Mesendoderm (in vitro differentiated cells): Measurements from ENCODE around the gene EEF1AKMT3.
"Not testable (repeated sequence)": the region's sequence is repeated elsewhere in the genome, so short reads cannot be mapped to it uniquely, and the experiment has no call there.

ENCODE experiments used
- DNase-seq: peaks from one replicate; pipeline ENCODE4 v3.0.0; 2013
- H2AK5ac ChIP-seq: 2 replicates; pipeline ENCODE4 v1.6.1; 2013; ENCODE audit warnings: low read length, inconsistent platforms
- H2BK120ac ChIP-seq: 2 replicates; pipeline ENCODE4 v1.6.1; 2013; ENCODE audit warnings: low read depth, mild to moderate bottlenecking, low read length, moderate library complexity, mixed read lengths
- H2BK15ac ChIP-seq: replicated peaks from 2 replicates; pipeline ENCODE4 v1.6.1; 2013; ENCODE audit warnings: low read depth, mild to moderate bottlenecking, moderate library complexity
- H2BK5ac ChIP-seq: 2 replicates; pipeline ENCODE4 v1.6.1; 2013; ENCODE audit warnings: low read length, inconsistent platforms
- H3K18ac ChIP-seq: 2 replicates; pipeline ENCODE4 v1.6.1; 2013; ENCODE audit warnings: mild to moderate bottlenecking, low read length, mixed read lengths
- H3K23ac ChIP-seq: one replicate; pipeline ENCODE4 v1.6.1; 2013; ENCODE audit warnings: low read length
- H3K27ac ChIP-seq: 2 replicates; pipeline ENCODE4 v1.5.1; 2013; ENCODE audit warnings: low read depth, mild to moderate bottlenecking, inconsistent platforms, low read length, moderate library complexity
- H3K27me3 ChIP-seq: 2 replicates; pipeline ENCODE4 v1.6.1; 2013; ENCODE audit warnings: low read length, control low read depth, mild to moderate bottlenecking, inconsistent platforms; ENCODE audit not compliant: insufficient read depth, poor library complexity
- H3K36me3 ChIP-seq: 2 replicates; pipeline ENCODE4 v1.6.1; 2013; ENCODE audit warnings: low read length, inconsistent platforms; ENCODE audit not compliant: control insufficient read depth, insufficient read depth
- H3K4ac ChIP-seq: one replicate; pipeline ENCODE4 v1.6.1; 2013; ENCODE audit warnings: low read depth, mild to moderate bottlenecking, low read length, moderate library complexity
- H3K4me1 ChIP-seq: 2 replicates; pipeline ENCODE4 v1.6.1; 2013; ENCODE audit warnings: low read depth, low read length, inconsistent platforms; ENCODE audit not compliant: control insufficient read depth
- H3K4me2 ChIP-seq: 2 replicates; pipeline ENCODE4 v1.6.1; 2013; ENCODE audit warnings: low read length
- H3K4me3 ChIP-seq: 2 replicates; pipeline ENCODE4 v1.5.1; 2013; ENCODE audit warnings: mild to moderate bottlenecking, low read length
- H3K56ac ChIP-seq: one replicate; pipeline ENCODE4 v1.6.1; 2013; ENCODE audit warnings: low read length
- H3K79me1 ChIP-seq: 2 replicates; pipeline ENCODE4 v1.6.1; 2013; ENCODE audit warnings: low read length, inconsistent platforms
- H3K79me2 ChIP-seq: 2 replicates; pipeline ENCODE4 v1.6.1; 2013; ENCODE audit warnings: mild to moderate bottlenecking, low read length; ENCODE audit not compliant: control insufficient read depth, insufficient read depth
- H3K9ac ChIP-seq: 2 replicates; pipeline ENCODE4 v1.6.1; 2013; ENCODE audit warnings: low read length, inconsistent platforms
- H4K5ac ChIP-seq: one replicate; pipeline ENCODE4 v1.6.1; 2013; ENCODE audit warnings: low read length
- H4K8ac ChIP-seq: one replicate; pipeline ENCODE4 v1.6.1; 2013; ENCODE audit warnings: low read depth, mild to moderate bottlenecking, control low read depth, low read length, moderate library complexity
- WGBS: extraction: QIAGEN DNeasy Blood & Tissue Kit; methylation state at CpG from one replicate; pipeline ENCODE4 v1.1.7; 2013; ENCODE audit warnings: low lambda C conversion rate, missing lambda C conversion rate; ENCODE audit not compliant: insufficient coverage; ENCODE audit errors: extremely low coverage; 5-methylcytosine and 5-hydroxymethylcytosine counted together

The EEF1AKMT3 gene

DNA sequence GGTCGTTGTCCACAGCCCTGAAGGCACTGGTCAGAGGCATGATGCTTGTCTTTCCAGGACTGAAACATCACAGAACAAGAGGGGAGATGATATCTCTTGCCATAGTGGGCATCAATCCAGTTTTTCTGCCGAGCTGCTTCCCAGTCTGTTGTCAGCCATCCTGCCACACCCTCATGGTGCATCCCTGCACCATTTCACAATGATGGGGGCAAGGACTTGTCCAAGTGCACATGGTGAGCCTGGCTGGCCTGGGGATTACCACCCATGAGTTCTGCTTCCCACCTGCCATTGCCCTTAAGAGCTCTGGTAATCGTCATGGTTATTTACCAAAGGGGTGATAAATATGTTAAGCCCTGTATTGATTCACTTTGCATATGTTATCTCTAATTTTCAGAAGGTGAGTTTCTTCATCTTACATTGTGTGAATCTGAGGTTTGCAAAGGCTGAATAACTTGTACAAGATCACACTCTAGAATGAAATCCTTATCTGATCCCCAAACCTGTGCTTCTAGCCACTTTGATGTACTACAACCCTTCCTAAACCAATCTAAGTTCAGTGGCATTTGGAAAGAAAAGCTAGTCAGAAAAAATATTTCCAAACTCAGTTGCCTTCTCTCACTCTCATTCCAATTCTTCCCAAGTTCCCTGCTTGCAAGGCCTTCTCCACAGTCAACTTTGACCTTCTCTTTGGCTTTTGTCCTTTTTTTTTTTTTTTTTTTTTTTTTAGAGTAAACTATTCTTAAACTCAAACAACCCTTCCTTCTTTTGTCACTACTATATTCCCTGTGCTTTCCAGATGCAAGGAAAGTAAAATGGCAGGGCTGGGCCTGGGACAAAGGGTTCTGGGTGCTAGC is 43.8 kb downstream of the EEF1AKMT3 start:
- H3K9ac ChIP-seq, result no peak overlapping the region
- H2AK5ac ChIP-seq, result no peak overlapping the region
- H3K18ac ChIP-seq, result no peak overlapping the region
- H3K4me2 ChIP-seq, result no peak overlapping the region
- no peaks in the 10 kb centered on the region for H3K79me2 ChIP-seq
- H2BK15ac ChIP-seq, result no peak overlapping the region
- no peak for DNase-seq
- WGBS, result no CpG with 5 or more reads among the region's 3 CpGs
- no peak overlapping the region for H4K8ac ChIP-seq
- no peak overlapping the region for H3K4me3 ChIP-seq
- H4K5ac ChIP-seq, result no peak overlapping the region
- no peak overlapping the region for H2BK120ac ChIP-seq
- H3K56ac ChIP-seq, result no peak overlapping the region
- H3K36me3 ChIP-seq, result no peaks in the 10 kb centered on the region
- H3K23ac ChIP-seq, result no peak overlapping the region
- H3K27ac ChIP-seq, result no peak overlapping the region
- no peak overlapping the region for H2BK5ac ChIP-seq
- H3K4me1 ChIP-seq, result no peaks in the 10 kb centered on the region
- H3K79me1 ChIP-seq, result no peaks in the 10 kb centered on the region
- no peaks in the 10 kb centered on the region for H3K27me3 ChIP-seq
- no peak overlapping the region for H3K4ac ChIP-seq

DNA sequence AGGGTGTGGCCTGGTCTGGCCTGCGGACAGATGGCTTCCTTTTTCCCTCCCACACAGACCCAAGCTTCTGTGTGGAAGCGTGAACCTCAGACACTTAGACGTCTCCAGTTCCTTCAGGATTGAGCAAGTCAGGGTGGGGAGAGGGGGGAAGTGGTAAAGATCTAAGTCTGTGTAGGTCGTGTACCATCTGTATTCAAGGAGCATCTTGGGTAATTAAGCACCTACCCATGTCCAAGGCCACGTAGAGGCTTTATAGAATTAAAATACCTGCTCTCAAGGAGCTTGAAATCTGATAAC is 44.4 kb downstream of the EEF1AKMT3 start:
- H3K23ac ChIP-seq, result no peak overlapping the region
- no peak overlapping the region for H3K4me2 ChIP-seq
- H3K79me2 ChIP-seq, result no peaks in the 10 kb centered on the region
- no peak overlapping the region for H2BK5ac ChIP-seq
- H4K5ac ChIP-seq, result no peak overlapping the region
- H3K56ac ChIP-seq, result no peak overlapping the region
- no peak overlapping the region for H2AK5ac ChIP-seq
- H3K4ac ChIP-seq, result no peak overlapping the region
- H3K4me1 ChIP-seq, result no peaks in the 10 kb centered on the region
- no peak overlapping the region for H3K18ac ChIP-seq
- no peak overlapping the region for H2BK15ac ChIP-seq
- H4K8ac ChIP-seq, result no peak overlapping the region
- no peaks in the 10 kb centered on the region for H3K27me3 ChIP-seq
- no peak overlapping the region for H2BK120ac ChIP-seq
- no peak overlapping the region for H3K9ac ChIP-seq
- H3K79me1 ChIP-seq, result no peaks in the 10 kb centered on the region
- no CpG with 5 or more reads among the region's 5 CpGs for WGBS
- no peaks in the 10 kb centered on the region for H3K36me3 ChIP-seq
- no peak overlapping the region for H3K27ac ChIP-seq
- no peak for DNase-seq
- no peak overlapping the region for H3K4me3 ChIP-seq

DNA sequence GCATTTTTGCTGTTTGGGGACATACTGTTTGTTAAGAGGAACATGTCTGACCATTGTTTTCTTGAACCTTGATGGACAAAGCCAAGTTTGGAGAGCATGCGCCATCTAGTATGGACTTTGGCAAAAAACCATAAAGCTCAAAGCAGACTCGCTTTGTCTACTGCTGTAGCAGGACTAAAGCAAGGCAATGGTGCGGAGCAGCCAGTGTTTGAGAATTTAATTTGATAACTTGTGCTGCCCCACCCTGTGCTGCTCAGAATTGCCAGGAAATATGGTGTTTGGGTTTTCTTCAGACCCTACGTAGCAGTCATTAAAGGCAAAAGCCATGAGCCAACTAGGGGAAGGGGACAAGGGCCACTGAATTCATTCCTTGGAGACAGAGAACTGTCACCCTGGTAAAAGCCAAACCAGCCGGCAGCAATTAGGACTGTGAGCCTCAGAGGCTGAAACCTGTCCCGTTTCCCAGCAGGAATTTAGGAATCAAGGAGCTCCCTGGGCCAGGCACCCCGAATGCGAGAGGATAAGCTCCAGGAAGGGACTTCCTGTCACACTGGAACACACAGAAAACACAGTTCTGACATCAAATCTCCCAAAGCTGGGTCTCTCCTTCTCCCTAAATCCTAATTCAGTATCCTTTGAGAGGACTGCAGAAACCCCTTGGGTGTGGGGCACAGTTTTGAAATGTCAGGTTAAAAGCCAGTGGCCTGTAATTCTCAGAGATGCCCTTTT is 45.0 kb downstream of the EEF1AKMT3 start:
- H3K23ac ChIP-seq, result no peak overlapping the region
- DNase-seq, result no peak
- no peak overlapping the region for H2AK5ac ChIP-seq
- H3K18ac ChIP-seq, result no peak overlapping the region
- no peak overlapping the region for H2BK5ac ChIP-seq
- H3K4me3 ChIP-seq, result no peak overlapping the region
- H3K27ac ChIP-seq, result no peak overlapping the region
- H2BK15ac ChIP-seq, result no peak overlapping the region
- no peaks in the 10 kb centered on the region for H3K36me3 ChIP-seq
- H4K5ac ChIP-seq, result no peak overlapping the region
- no peaks in the 10 kb centered on the region for H3K27me3 ChIP-seq
- H3K4ac ChIP-seq, result no peak overlapping the region
- H3K9ac ChIP-seq, result no peak overlapping the region
- H3K79me1 ChIP-seq, result no peaks in the 10 kb centered on the region
- H4K8ac ChIP-seq, result no peak overlapping the region
- H3K56ac ChIP-seq, result no peak overlapping the region
- H3K4me1 ChIP-seq, result no peaks in the 10 kb centered on the region
- H3K79me2 ChIP-seq, result no peaks in the 10 kb centered on the region
- no CpG with 5 or more reads among the region's 8 CpGs for WGBS
- no peak overlapping the region for H3K4me2 ChIP-seq
- H2BK120ac ChIP-seq, result no peak overlapping the region

DNA sequence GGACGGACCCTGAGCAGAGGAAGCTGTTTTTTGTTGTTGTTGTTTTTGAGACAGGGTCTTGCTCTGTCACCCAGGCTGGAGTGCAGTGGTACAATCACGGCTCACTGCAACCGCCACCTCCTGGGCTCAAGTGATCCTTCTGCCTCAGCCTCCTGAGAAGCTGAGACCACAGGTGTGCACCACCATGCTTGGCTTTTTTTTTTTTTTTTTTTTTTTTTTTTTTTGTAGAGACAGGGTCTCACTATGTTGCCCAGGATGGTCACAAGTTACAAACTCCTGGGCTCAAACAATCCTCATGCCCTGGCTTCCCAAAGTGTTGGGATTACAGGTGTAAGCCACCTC is 45.5 kb downstream of the EEF1AKMT3 start:
- H4K8ac ChIP-seq, H2BK15ac ChIP-seq, H3K4me3 ChIP-seq, H3K56ac ChIP-seq, H2BK120ac ChIP-seq, H3K36me3 ChIP-seq, H3K79me1 ChIP-seq, H3K27ac ChIP-seq, H3K79me2 ChIP-seq, H3K4me1 ChIP-seq, H2BK5ac ChIP-seq, H3K23ac ChIP-seq, H3K4ac ChIP-seq, H3K9ac ChIP-seq, H3K27me3 ChIP-seq, H2AK5ac ChIP-seq, H4K5ac ChIP-seq, H3K18ac ChIP-seq, DNase-seq, H3K4me2 ChIP-seq: not testable (repeated sequence)
- WGBS, result no CpG with 5 or more reads among the region's 3 CpGs

DNA sequence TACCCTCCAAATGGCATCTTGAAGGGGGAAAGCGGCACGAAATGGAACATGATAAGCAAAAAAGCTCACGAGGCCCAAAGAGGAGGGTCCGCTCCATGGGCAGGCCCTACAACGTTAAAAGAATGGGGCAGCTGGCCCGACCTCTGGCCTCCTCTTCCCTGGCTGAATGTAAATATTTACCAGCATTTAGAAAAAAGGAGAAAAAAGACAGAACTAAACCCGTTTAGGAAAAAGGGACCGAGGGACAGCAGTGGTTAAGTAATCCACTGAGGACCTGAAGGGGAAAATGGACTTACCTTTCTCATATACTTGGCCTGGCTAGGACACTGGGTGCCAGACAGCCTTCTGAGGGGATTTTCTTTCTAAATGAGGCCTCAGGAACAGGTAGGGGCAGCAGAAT is 47.7 kb downstream of the EEF1AKMT3 start:
- not testable (repeated sequence) for H4K5ac ChIP-seq, H3K27ac ChIP-seq, H3K18ac ChIP-seq, H3K56ac ChIP-seq, H2BK5ac ChIP-seq, H3K79me1 ChIP-seq, H3K27me3 ChIP-seq, H3K23ac ChIP-seq, DNase-seq, H3K4ac ChIP-seq, H2BK15ac ChIP-seq, H4K8ac ChIP-seq, H3K4me2 ChIP-seq, H2AK5ac ChIP-seq, H3K4me1 ChIP-seq, H3K4me3 ChIP-seq, H3K9ac ChIP-seq, H3K79me2 ChIP-seq, H2BK120ac ChIP-seq
- WGBS, result no CpG with 5 or more reads among the region's 8 CpGs
- peaks cover 13% of the 10 kb centered on the region for H3K36me3 ChIP-seq
